Mesodermal cell (in vitro differentiated cells): ENCODE measurements around the gene MYO16.
"Not testable (repeated sequence)": the region's sequence is repeated elsewhere in the genome, so short reads cannot be mapped to it uniquely, and the experiment has no call there.

Source experiments
- H3K27ac ChIP-seq: 2 replicates; pipeline ENCODE4 v1.7.0; 2013; ENCODE audit warnings: mild to moderate bottlenecking, low read depth, low read length, moderate library complexity; ENCODE audit not compliant: severe bottlenecking
- H3K36me3 ChIP-seq: 2 replicates; pipeline ENCODE4 v1.7.1; 2013; ENCODE audit warnings: mild to moderate bottlenecking, low read length, moderate library complexity; ENCODE audit not compliant: control insufficient read depth, insufficient read depth
- H3K4me1 ChIP-seq: one replicate; pipeline ENCODE4 v1.7.1; 2013; ENCODE audit warnings: mild to moderate bottlenecking, low read length; ENCODE audit not compliant: insufficient read depth, control insufficient read depth, poor library complexity, severe bottlenecking
- H3K4me3 ChIP-seq: 2 replicates; pipeline ENCODE4 v1.7.0; 2013; ENCODE audit warnings: low read length, control low read depth, mild to moderate bottlenecking; ENCODE audit not compliant: insufficient read depth, poor library complexity, severe bottlenecking; ENCODE audit errors: extremely low read depth
- H3K9me3 ChIP-seq: 2 replicates; pipeline ENCODE4 v1.7.1; 2013; ENCODE audit warnings: mild to moderate bottlenecking, low read length, moderate library complexity; ENCODE audit not compliant: control insufficient read depth
- WGBS, 2 experiments: methylation state at CpG; one replicate each; pipeline ENCODE4 v1.1.5; 2013; ENCODE audit warnings: missing lambda C conversion rate in 2 of 2; ENCODE audit not compliant: insufficient coverage in 2 of 2; 5-methylcytosine and 5-hydroxymethylcytosine counted together

The MYO16 gene

GRCh38 chr13:108974686-108975085 lies 345.3 kb downstream of the MYO16 start:
- peaks cover 2% of the 10 kb centered on the region for H3K4me1 ChIP-seq
- H3K36me3 ChIP-seq, result no peaks in the 10 kb centered on the region
- no peaks in the 10 kb centered on the region for H3K9me3 ChIP-seq
- H3K27ac ChIP-seq, result no peak overlapping the region
- no peak overlapping the region for H3K4me3 ChIP-seq

- Histone ChIP-seq H3K4me3 (no peak overlapping the region), H3K36me3 (no peaks in the 10 kb centered on the region), H3K4me1 (no peaks in the 10 kb centered on the region), H3K27ac (no peak overlapping the region), H3K9me3 (no peaks in the 10 kb centered on the region)
- WGBS, 2 experiments, result 86 to 93% methylated on average over 2 to 3 of the region's 5 CpGs
These were observed 350.8 kb downstream of the MYO16 start for GRCh38 chr13:108980237-108980636.

- H3K4me3 ChIP-seq, result no peak overlapping the region
- no peaks in the 10 kb centered on the region for H3K9me3 ChIP-seq
- no peak overlapping the region for H3K27ac ChIP-seq
- 92 to 94% methylated on average over 4 to 5 of the region's 7 CpGs for WGBS, 2 experiments
- no peaks in the 10 kb centered on the region for H3K36me3 ChIP-seq
- H3K4me1 ChIP-seq, result no peaks in the 10 kb centered on the region
These were observed 352.0 kb downstream of the MYO16 start for GRCh38 chr13:108981407-108981806.

- WGBS, 2 experiments, result 89 to 92% methylated on average over 3 to 4 of the region's 6 CpGs
- Histone ChIP-seq H3K4me3 (no peak overlapping the region), H3K4me1 (no peaks in the 10 kb centered on the region), H3K36me3 (no peaks in the 10 kb centered on the region), H3K9me3 (no peaks in the 10 kb centered on the region), H3K27ac (no peak overlapping the region)
These were observed 353.9 kb downstream of the MYO16 start for GRCh38 chr13:108983273-108983672.

- Histone ChIP-seq H3K9me3 (no peaks in the 10 kb centered on the region), H3K27ac (no peak overlapping the region), H3K4me3 (no peak overlapping the region), H3K36me3 (no peaks in the 10 kb centered on the region), H3K4me1 (no peaks in the 10 kb centered on the region)
- 93 to 94% methylated on average over 4 to 6 of the region's 7 CpGs for WGBS, 2 experiments
These were observed 355.0 kb downstream of the MYO16 start for GRCh38 chr13:108984251-108984920.

- Histone ChIP-seq H3K4me1 (no peaks in the 10 kb centered on the region), H3K27ac (no peak overlapping the region), H3K4me3 (no peak overlapping the region), H3K9me3 (no peaks in the 10 kb centered on the region), H3K36me3 (no peaks in the 10 kb centered on the region)
- 90 to 94% methylated on average over 6 of the region's 10 CpGs for WGBS, 2 experiments
These were observed 355.8 kb downstream of the MYO16 start for GRCh38 chr13:108985166-108985565.

- Histone ChIP-seq H3K36me3 (no peaks in the 10 kb centered on the region), H3K4me1 (no peaks in the 10 kb centered on the region), H3K9me3 (no peaks in the 10 kb centered on the region), H3K27ac (peak overlapping the region; percentile 19), H3K4me3 (no peak overlapping the region)
- WGBS, 2 experiments, result 75 to 94% methylated on average over 2 of the region's 4 CpGs
These were observed 358.1 kb downstream of the MYO16 start for GRCh38 chr13:108987517-108987916.

GRCh38 chr13:108987944-108988343 lies 358.5 kb downstream of the MYO16 start:
- Histone ChIP-seq H3K27ac (peak overlapping the region; percentile 19), H3K9me3 (no peaks in the 10 kb centered on the region), H3K4me1 (no peaks in the 10 kb centered on the region), H3K4me3 (no peak overlapping the region), H3K36me3 (no peaks in the 10 kb centered on the region)
- 67% methylated on average over 2 of the region's 5 CpGs; no CpG with 5 or more reads in 1 of the 2 experiments for WGBS, 2 experiments

- not testable (repeated sequence) for H3K27ac ChIP-seq, H3K9me3 ChIP-seq, H3K4me1 ChIP-seq, H3K4me3 ChIP-seq, H3K36me3 ChIP-seq
- 96% methylated on average over 3 of the region's 3 CpGs; no CpG with 5 or more reads in 1 of the 2 experiments for WGBS, 2 experiments
These were observed 362.0 kb downstream of the MYO16 start for GRCh38 chr13:108991416-108991815.

GRCh38 chr13:108993346-108993745 lies 363.9 kb downstream of the MYO16 start:
- Histone ChIP-seq H3K36me3 (no peaks in the 10 kb centered on the region), H3K4me1 (no peaks in the 10 kb centered on the region), H3K27ac (no peak overlapping the region), H3K9me3 (no peaks in the 10 kb centered on the region), H3K4me3 (no peak overlapping the region)
- 70% methylated on average over 2 of the region's 5 CpGs; no CpG with 5 or more reads in 1 of the 2 experiments for WGBS, 2 experiments

- Histone ChIP-seq H3K9me3 (no peaks in the 10 kb centered on the region), H3K4me1 (no peaks in the 10 kb centered on the region), H3K36me3 (no peaks in the 10 kb centered on the region), H3K27ac (no peak overlapping the region), H3K4me3 (no peak overlapping the region)
These were observed 367.0 kb downstream of the MYO16 start for GRCh38 chr13:108996430-108996829.
